Neural progenitor cell (in vitro differentiated cells): ENCODE results near the gene TAAR6. TPM values are rescaled to one million over a fixed set of nuclear protein-coding genes. Genes with fewer than 3 reads are reported as not detected.

Experiments
- DNase-seq: peaks from one replicate; pipeline ENCODE4 v3.0.0-alpha.2; 2016; ENCODE audit warnings: low spot score
- H2AFZ ChIP-seq: fragments of 200-600 bp; sonication (generic); replicated peaks from 2 replicates; pipeline ENCODE4 v1.6.1; 2016; ENCODE audit warnings: antibody characterized with exemption
- H3F3A ChIP-seq: fragments of 200-600 bp; sonication (generic); 2 replicates; pipeline ENCODE4 v1.6.1; 2016; ENCODE audit warnings: antibody characterized with exemption, low read depth
- H3K27ac ChIP-seq: fragments of 200-600 bp; sonication (generic); 2 replicates; pipeline ENCODE4 v1.5.1; 2016; ENCODE audit warnings: mild to moderate bottlenecking
- H3K27me3 ChIP-seq: fragments of 200-600 bp; sonication (generic); 2 replicates; pipeline ENCODE4 v1.6.1; 2016; ENCODE audit warnings: mild to moderate bottlenecking, moderate library complexity
- H3K36me3 ChIP-seq: fragments of 200-600 bp; sonication (generic); 2 replicates; pipeline ENCODE4 v1.5.1; 2016
- H3K4me1 ChIP-seq: fragments of 200-600 bp; sonication (generic); 2 replicates; pipeline ENCODE4 v1.6.1; 2016; ENCODE audit warnings: mixed run types
- H3K4me2 ChIP-seq: fragments of 200-600 bp; sonication (generic); 2 replicates; pipeline ENCODE4 v1.6.1; 2016
- H3K4me3 ChIP-seq: fragments of 200-600 bp; sonication (generic); 2 replicates; pipeline ENCODE4 v1.5.1; 2016
- H3K79me2 ChIP-seq: fragments of 200-600 bp; sonication (generic); 2 replicates; pipeline ENCODE4 v1.6.1; 2016; ENCODE audit warnings: low read depth
- H3K9ac ChIP-seq: fragments of 200-600 bp; sonication (generic); 2 replicates; pipeline ENCODE4 v1.6.1; 2016
- H3K9me3 ChIP-seq: fragments of 200-600 bp; sonication (generic); 2 replicates; pipeline ENCODE4 v1.5.1; 2016; ENCODE audit warnings: low read depth
- H4K20me1 ChIP-seq: fragments of 200-600 bp; sonication (generic); 2 replicates; pipeline ENCODE4 v1.6.1; 2016; ENCODE audit warnings: low read depth
- H3K27ac Mint-ChIP-seq: 3 replicates; pipeline ENCODE4 v1.8.0; 2021; ENCODE audit warnings: mixed read lengths
- H3K27me3 Mint-ChIP-seq: 2 replicates; pipeline ENCODE4 v1.8.0; 2022; ENCODE audit warnings: low read depth, mild to moderate bottlenecking, inconsistent platforms, moderate library complexity, mixed read lengths; ENCODE audit not compliant: insufficient read depth
- H3K36me3 Mint-ChIP-seq: 3 replicates; pipeline ENCODE4 v1.8.0; 2021; ENCODE audit warnings: mixed read lengths
- H3K4me1 Mint-ChIP-seq: 3 replicates; pipeline ENCODE4 v1.8.0; 2021; ENCODE audit warnings: mixed read lengths
- H3K4me3 Mint-ChIP-seq: 3 replicates; pipeline ENCODE4 v1.8.0; 2021; ENCODE audit warnings: mild to moderate bottlenecking, moderate library complexity, mixed read lengths
- H3K9me3 Mint-ChIP-seq: 3 replicates; pipeline ENCODE4 v1.8.0; 2020; ENCODE audit warnings: mixed read lengths
- EZH2 ChIP-seq: fragments of 200-600 bp; sonication (generic); IDR thresholded peaks from 2 replicates; pipeline ENCODE4 v1.6.1; 2017; ENCODE audit warnings: antibody characterized with exemption, mild to moderate bottlenecking, moderate library complexity
- EZH2phosphoT487 ChIP-seq: fragments of 200-600 bp; sonication (generic); IDR thresholded peaks from 2 replicates; pipeline ENCODE4 v1.6.1; 2017; ENCODE audit warnings: antibody characterized with exemption
- total RNA-seq: library from RNA; depleted of rRNA; stranded (reverse); fragments of >200 nt; gene quantifications from 2 replicates; pipeline ENCODE4 v1.2.3, GENCODE V29; 2015; ENCODE audit warnings: low replicate concordance
- TF ChIP-seq, protein P1 (sequence below): fragments of 200-600 bp; sonication (generic); IDR thresholded peaks from 2 replicates; pipeline ENCODE4 v1.5.1; 2017; ENCODE audit warnings: antibody characterized with exemption, mild to moderate bottlenecking

The TAAR6 gene
- total RNA-seq, 1 donor from 2014 or later = not detected

DNA sequence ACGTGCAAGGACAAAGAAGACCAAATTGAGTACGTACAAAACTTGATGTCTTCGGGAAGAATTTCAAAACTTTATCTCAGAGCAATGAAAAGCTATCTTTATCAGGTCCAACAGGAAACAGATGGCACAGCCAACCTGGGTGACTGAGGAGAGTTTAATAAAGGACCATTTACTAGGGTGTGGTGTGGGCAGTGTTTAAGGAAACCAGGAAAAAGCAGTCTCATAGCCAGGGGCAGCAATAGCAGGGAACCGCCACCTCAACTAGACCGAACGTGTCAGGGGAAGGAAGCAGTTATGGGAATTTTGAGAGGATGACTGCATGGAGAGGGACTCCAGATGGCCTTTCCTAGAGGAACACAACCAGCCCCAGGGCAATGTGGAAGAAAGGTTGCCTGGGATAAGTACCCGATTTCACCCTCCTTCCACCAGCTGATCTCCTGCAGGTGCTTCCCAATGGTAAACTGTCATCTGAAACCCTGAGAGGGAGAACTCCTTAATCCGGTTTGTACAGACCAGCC is 34.6 kb downstream of the TAAR6 start:
- no peak for DNase-seq
- no peaks in the 10 kb centered on the region for H3K9me3 ChIP-seq
- H3K79me2 ChIP-seq = no peaks in the 10 kb centered on the region
- no peaks in the 10 kb centered on the region for H3F3A ChIP-seq
- Mint-ChIP-seq H3K9me3 (no peaks in the 10 kb centered on the region), H3K27me3 (peaks cover 4% of the 10 kb centered on the region), H3K4me3 (no peak overlapping the region), H3K4me1 (peaks cover 18% of the 10 kb centered on the region), H3K36me3 (no peaks in the 10 kb centered on the region), H3K27ac (no peak overlapping the region)
- H3K36me3 ChIP-seq = no peaks in the 10 kb centered on the region
- TF ChIP-seq, protein P1, sequence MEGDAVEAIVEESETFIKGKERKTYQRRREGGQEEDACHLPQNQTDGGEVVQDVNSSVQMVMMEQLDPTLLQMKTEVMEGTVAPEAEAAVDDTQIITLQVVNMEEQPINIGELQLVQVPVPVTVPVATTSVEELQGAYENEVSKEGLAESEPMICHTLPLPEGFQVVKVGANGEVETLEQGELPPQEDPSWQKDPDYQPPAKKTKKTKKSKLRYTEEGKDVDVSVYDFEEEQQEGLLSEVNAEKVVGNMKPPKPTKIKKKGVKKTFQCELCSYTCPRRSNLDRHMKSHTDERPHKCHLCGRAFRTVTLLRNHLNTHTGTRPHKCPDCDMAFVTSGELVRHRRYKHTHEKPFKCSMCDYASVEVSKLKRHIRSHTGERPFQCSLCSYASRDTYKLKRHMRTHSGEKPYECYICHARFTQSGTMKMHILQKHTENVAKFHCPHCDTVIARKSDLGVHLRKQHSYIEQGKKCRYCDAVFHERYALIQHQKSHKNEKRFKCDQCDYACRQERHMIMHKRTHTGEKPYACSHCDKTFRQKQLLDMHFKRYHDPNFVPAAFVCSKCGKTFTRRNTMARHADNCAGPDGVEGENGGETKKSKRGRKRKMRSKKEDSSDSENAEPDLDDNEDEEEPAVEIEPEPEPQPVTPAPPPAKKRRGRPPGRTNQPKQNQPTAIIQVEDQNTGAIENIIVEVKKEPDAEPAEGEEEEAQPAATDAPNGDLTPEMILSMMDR = no peak
- no peak for TF ChIP-seq EZH2phosphoT487
- no peak for TF ChIP-seq EZH2
- H3K9ac ChIP-seq = no peak overlapping the region
- no peak overlapping the region for H3K27ac ChIP-seq
- H2AFZ ChIP-seq = no peak overlapping the region
- no peaks in the 10 kb centered on the region for H4K20me1 ChIP-seq
- H3K4me2 ChIP-seq = no peak overlapping the region
- H3K27me3 ChIP-seq = no peaks in the 10 kb centered on the region
- H3K4me1 ChIP-seq = no peaks in the 10 kb centered on the region
- no peak overlapping the region for H3K4me3 ChIP-seq

DNA sequence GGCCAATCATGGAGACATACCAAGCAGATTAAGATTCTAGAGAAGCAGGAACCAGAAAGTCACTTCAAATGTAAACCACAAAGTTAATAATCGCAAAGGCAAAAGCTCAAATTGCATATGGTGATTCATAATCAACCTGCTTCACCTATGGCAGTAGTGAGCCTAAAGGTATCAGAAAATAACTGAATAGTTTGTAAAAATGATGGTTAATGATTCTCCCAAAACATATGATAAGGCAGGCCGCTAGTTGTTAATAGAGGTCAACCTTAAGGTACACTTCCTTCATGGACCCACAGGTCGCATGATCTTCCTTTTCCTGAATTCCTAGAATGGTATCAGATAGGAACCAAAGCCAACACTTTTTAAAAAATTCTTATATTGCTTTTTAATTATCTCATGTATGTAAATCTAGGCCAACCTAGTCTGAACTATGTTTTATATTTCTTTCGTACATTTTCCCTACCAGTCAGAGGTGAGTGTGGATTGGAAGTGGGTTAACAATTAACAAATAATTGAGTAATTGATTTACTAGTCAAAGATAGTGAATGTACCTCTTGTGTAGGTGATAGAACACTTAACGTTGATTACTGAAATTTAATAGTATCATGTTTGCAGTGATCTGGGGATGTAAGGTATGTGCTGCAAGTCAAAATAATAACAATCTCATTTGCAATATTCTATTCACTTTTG is 37.6 kb downstream of the TAAR6 start:
- Histone ChIP-seq H3K27ac (no peak overlapping the region), H4K20me1 (no peaks in the 10 kb centered on the region), H3K79me2 (no peaks in the 10 kb centered on the region), H2AFZ (no peak overlapping the region), H3K4me3 (no peak overlapping the region), H3K36me3 (no peaks in the 10 kb centered on the region), H3K4me2 (no peak overlapping the region), H3K9me3 (no peaks in the 10 kb centered on the region), H3K27me3 (no peaks in the 10 kb centered on the region), H3F3A (no peaks in the 10 kb centered on the region), H3K4me1 (no peaks in the 10 kb centered on the region), H3K9ac (no peak overlapping the region)
- TF ChIP-seq EZH2phosphoT487 = no peak
- Mint-ChIP-seq H3K4me3 (no peak overlapping the region), H3K36me3 (no peaks in the 10 kb centered on the region), H3K27me3 (peaks cover 4% of the 10 kb centered on the region), H3K27ac (no peak overlapping the region), H3K4me1 (peaks cover 17% of the 10 kb centered on the region), H3K9me3 (no peaks in the 10 kb centered on the region)
- no peak for DNase-seq

DNA sequence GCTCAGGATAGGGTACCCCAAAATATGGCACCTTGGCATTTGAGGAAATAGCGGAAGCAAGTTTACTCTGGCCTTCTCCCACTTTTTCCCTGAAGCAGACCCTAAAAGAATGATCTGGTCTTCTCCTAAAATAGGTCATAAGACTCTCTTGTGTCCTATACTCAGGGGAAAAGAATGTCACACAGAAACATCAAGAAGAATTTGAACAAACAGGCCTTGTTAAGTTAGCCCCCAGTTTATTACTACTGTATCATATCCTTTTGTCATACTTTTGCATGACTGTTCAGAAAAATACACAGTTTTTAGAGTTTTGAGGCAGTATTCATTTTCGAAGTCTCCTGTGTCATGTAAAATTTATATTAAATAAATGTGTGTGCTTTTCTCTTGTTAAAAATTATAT is 41.5 kb downstream of the TAAR6 start:
- Mint-ChIP-seq H3K27ac (no peak overlapping the region), H3K27me3 (no peaks in the 10 kb centered on the region)

More for the DNA sequence above, 41.5 kb downstream of the TAAR6 start:
- H3K9me3 ChIP-seq = no peaks in the 10 kb centered on the region
- H2AFZ ChIP-seq = no peak overlapping the region
- no peaks in the 10 kb centered on the region for H3K36me3 ChIP-seq
- H3K27me3 ChIP-seq = no peaks in the 10 kb centered on the region
- Mint-ChIP-seq H3K4me3 (no peak overlapping the region), H3K36me3 (no peaks in the 10 kb centered on the region), H3K4me1 (peaks cover 22% of the 10 kb centered on the region), H3K9me3 (no peaks in the 10 kb centered on the region)
- H3K27ac ChIP-seq = no peak overlapping the region
- H3K4me2 ChIP-seq = no peak overlapping the region
- DNase-seq = no peak
- H3K4me1 ChIP-seq = peaks cover 4% of the 10 kb centered on the region
- H3K4me3 ChIP-seq = no peak overlapping the region
- no peaks in the 10 kb centered on the region for H4K20me1 ChIP-seq
- H3F3A ChIP-seq = no peaks in the 10 kb centered on the region
- no peaks in the 10 kb centered on the region for H3K79me2 ChIP-seq
- TF ChIP-seq, protein P1 = no peak
- no peak for TF ChIP-seq EZH2phosphoT487
- H3K9ac ChIP-seq = no peak overlapping the region
